ENCODE data around the gene MIEF2.

DNA sequence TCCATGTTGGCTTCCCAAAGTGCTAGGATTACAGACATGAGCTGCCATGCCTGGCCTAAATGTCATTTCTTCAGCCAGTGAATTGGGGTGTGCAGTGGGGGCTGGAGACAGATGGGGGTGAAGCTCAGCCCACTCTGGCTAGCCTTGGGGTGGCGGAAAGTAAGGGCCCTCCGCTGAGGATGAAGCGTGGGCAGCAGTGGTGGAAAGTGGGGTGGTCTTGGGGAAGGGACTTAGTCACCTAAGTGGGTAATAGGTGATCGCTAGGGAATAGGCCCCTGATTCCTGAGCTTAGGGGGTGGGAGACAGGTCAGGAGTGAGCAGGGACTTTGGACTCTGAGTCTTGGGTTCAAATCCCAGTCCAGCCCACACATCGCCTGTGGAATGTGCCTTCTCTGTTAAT, 32.8 kb upstream of the MIEF2 start:
- TF ChIP-seq, protein P1, sequence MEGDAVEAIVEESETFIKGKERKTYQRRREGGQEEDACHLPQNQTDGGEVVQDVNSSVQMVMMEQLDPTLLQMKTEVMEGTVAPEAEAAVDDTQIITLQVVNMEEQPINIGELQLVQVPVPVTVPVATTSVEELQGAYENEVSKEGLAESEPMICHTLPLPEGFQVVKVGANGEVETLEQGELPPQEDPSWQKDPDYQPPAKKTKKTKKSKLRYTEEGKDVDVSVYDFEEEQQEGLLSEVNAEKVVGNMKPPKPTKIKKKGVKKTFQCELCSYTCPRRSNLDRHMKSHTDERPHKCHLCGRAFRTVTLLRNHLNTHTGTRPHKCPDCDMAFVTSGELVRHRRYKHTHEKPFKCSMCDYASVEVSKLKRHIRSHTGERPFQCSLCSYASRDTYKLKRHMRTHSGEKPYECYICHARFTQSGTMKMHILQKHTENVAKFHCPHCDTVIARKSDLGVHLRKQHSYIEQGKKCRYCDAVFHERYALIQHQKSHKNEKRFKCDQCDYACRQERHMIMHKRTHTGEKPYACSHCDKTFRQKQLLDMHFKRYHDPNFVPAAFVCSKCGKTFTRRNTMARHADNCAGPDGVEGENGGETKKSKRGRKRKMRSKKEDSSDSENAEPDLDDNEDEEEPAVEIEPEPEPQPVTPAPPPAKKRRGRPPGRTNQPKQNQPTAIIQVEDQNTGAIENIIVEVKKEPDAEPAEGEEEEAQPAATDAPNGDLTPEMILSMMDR (IDR thresholded peaks at IDR 0.05): no peak
- no peak for TF ChIP-seq POLR2AphosphoS5 (IDR thresholded peaks at IDR 0.05; ENCODE audit: low read depth, low read length)
- TF ChIP-seq, protein P2, sequence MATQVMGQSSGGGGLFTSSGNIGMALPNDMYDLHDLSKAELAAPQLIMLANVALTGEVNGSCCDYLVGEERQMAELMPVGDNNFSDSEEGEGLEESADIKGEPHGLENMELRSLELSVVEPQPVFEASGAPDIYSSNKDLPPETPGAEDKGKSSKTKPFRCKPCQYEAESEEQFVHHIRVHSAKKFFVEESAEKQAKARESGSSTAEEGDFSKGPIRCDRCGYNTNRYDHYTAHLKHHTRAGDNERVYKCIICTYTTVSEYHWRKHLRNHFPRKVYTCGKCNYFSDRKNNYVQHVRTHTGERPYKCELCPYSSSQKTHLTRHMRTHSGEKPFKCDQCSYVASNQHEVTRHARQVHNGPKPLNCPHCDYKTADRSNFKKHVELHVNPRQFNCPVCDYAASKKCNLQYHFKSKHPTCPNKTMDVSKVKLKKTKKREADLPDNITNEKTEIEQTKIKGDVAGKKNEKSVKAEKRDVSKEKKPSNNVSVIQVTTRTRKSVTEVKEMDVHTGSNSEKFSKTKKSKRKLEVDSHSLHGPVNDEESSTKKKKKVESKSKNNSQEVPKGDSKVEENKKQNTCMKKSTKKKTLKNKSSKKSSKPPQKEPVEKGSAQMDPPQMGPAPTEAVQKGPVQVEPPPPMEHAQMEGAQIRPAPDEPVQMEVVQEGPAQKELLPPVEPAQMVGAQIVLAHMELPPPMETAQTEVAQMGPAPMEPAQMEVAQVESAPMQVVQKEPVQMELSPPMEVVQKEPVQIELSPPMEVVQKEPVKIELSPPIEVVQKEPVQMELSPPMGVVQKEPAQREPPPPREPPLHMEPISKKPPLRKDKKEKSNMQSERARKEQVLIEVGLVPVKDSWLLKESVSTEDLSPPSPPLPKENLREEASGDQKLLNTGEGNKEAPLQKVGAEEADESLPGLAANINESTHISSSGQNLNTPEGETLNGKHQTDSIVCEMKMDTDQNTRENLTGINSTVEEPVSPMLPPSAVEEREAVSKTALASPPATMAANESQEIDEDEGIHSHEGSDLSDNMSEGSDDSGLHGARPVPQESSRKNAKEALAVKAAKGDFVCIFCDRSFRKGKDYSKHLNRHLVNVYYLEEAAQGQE (IDR thresholded peaks at IDR 0.05; ENCODE audit: insufficient read depth in 1 of 2, low read depth in 2 of 2, low read length in 1 of 2): no peak

All from Panc1 (cell line).